ENCODE results near the gene BEST2.

BEST2 gene

DNA sequence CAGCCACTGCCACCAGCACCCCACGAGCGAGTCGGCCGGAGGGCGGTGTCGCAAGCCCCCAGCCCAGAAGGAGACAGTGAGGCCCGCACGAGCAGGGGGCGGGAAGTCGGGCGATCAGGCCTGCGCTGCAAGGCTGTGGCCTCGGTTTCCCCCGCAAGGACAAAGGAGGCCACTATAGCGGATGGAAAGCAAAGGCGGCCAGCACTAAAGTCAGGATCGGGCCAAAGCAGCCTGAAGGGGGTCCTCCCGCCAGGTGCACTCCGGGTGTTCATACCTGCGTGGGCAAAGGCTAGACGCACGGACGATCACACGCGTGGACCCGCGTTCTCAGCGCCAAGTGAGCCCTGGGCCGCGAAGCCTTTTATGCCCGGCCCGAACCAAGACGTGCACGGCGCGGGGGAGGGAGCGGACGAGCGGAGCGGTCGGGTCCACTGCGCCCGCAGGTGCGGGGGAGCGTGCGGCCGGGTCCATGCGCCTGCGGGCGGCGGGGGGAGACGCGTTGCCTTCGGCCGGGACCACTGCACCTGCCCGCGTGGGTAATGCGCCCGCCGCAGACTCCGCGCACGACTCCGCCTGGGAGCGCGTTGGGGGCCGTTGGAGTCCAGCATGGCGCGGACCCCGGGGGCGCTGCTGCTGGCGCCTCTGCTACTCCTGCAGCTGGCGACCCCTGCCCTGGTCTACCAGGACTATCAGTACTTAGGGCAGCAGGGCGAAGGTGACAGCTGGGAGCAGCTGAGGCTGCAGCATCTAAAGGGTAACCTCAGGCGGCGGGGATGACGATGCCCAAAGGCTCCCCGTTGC lies 50.1 kb downstream of the BEST2 start, which contains the start of the genes PRDX2 and THSD8:
PRDX2 (minus strand) TSS at position 335 of the 801 bp plus-strand sequence. CDS start 539 bp downstream, outside the sequence.
THSD8 (plus strand) TSS at position 604 of the 801 bp plus-strand sequence; CDS start at position 607, 3 bp downstream.
- peak in 1 of 2 experiments; percentile 59 for DNase-seq

DNA sequence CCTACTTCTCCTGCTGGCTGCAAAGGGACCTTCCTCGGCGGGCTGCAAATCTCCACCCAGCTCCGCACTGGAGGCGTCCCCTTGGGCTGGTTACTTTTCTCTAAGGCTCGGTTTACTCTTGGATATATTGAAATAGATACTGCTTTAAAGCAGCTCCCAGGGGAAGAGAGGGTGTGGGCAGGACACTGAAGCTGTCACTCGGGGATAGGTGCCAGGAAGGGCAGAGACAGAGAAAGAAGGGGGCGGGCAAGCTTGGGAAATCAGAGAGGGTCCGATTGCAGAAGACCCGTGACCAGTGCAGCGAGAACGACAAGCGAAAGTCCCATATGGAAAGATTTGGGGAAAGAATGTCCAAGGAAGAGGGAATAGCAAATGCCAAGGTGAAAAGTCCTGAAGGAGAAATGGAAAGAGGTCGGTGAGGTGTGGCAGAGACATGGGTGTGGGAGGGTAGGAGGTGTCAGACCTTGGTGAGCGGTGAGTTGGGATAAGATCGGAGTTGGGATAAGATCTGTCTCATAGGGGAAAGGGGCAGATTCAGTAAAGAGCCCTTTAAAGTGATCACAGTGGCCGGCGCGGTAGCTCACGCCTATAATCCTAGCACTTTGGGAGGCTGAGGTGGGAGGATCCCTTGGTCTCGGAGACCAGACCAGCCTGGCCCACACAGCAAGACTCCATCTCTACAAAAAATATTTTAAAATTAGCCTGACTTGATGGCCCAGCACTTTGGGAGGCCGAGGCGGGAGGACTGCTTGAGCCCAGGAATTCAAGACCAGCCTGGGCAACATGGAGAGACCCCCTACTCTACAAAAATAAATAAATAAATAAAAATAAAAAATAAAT lies 50.9 kb downstream of the BEST2 start:
- DNase-seq, result peak in 1 of 2 experiments; percentile 41

DNA sequence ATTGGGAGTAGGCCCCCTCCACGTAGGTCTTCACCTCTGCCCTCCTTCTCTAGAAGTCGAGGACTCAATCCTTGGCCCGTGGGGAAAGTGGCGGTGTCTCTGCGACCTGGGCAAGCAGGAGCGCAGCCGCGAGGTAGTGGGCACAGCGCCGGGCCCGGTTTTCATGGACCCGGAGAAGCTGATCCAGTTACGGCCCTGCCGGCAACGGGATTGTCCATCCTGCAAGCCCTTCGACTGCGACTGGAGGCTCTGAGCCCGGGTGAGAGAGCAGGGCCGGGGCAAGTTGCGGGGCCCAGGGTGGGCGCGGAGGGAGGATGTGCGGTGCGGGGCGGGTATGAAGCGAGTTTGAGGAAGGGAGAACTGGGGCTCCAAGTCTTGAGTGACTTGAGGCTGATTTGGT lies 52.5 kb downstream of the BEST2 start:
- no peak for DNase-seq

DNA sequence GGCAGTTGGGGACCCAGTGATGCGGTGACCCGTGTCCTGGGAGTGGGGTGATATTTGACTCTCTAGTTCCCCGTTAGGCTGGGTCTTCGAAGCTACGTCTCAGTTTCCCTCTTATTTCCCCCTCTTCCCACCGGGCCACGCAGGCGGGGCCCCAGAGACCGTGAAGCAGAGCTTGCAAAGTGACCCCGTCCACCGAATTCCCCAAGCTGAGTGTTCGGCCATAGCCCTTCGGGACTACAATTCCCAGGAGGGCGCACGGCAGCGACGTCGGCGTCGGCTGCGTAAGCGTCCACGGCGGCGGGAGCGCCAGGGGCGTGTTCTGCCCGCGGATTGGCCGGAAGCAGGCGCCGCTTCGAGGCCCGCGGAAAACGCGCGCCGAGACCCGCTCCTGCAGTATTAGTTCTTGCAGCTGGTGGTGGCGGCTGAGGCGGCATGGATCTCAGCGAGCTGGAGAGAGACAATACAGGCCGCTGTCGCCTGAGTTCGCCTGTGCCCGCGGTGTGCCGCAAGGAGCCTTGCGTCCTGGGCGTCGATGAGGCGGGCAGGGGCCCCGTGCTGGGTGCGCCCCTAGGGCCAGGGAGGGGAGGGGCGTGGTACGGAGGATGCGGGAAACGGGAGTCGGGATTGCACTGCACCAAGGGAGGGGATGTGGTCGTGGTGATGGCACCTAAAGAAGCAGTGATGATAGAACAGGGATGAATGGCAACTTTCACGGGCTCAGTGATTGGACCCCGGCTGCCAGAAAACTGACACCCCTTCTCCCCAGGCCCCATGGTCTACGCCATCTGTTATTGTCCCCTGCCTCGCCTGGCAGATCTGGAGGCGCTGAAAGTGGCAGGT lies 54.9 kb downstream of the BEST2 start, which contains the start of gene RNASEH2A:
RNASEH2A (plus strand) TSS at position 343 of the 840 bp plus-strand sequence; CDS start at position 433, 90 bp downstream.
- peak; percentile 75 to 76 for DNase-seq
